Measurements from ENCODE around the gene CNTRL. TPM values are rescaled to one million over a fixed set of nuclear protein-coding genes. Genes with fewer than 3 reads are reported as not detected.

CNTRL gene
- polyA plus RNA-seq, 3 donors, result 27.2 to 37.4 (median 31.1) TPM

DNA sequence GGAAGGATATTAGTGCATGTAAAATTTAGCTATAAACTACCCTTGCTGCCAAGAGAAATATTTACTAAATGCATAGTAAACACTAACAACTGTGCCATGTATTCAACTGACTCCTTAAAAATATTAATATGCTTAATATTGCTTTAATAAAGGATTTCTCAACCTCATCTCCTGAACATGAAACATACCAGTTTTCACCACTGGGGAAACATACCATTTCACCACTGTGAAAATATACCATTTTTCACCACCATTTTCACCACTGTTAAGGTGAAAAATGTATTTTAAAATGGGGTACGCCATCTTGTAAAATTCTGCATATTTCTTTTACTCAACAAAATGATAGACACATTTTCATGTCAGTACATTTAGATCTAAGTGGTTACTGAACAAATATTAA is 122.4 kb downstream of the CNTRL start:
- DNase-seq (ENCODE audit: low read depth in 3 of 3, low spot score in 2 of 3), result no peak

DNA sequence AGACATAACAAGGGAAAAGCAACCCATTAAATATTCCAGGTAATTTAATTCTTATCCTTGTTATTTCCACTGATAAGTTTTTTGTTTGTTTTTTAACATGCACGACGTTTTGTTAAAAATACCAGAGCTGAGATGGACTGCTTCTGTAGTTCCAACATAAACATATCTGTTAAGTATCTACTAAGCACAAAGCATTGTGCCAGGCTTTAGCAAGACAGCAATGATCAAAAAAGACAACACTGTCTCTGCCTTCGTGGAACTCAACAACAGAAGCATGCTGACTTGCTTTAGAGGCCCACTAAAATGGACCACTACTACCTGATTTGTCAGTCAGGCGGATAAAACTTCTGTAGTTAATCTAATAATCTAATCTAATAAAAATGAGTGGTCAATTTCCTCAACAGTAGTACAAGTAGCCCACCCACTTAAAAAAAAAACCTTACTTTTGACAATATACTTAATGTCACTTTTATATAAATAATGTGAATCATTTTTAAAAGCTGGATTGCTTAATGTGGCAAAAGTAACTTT is 123.8 kb downstream of the CNTRL start:
- DNase-seq (ENCODE audit: low read depth in 3 of 3, low spot score in 2 of 3), result no peak

DNA sequence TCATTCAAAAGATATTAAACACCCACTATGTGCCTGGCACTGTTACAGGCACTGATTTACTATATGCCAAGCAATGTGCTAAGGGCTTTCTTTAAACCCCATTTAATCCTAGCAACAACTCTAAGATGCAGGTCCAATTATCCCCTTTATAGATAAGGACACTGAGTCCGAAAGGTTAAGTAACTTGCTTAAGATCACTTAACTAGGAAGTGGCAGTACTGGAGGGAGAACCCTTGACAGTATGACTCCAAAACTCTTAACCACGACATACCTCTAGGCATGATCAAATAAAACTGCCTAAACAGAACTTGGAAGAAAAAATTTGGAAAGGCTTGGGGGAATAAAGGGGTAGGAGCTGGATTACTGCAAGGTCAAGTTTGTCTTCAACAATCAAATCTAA is 125.2 kb downstream of the CNTRL start:
- DNase-seq (ENCODE audit: low read depth in 3 of 3, low spot score in 2 of 3), result no peak

DNA sequence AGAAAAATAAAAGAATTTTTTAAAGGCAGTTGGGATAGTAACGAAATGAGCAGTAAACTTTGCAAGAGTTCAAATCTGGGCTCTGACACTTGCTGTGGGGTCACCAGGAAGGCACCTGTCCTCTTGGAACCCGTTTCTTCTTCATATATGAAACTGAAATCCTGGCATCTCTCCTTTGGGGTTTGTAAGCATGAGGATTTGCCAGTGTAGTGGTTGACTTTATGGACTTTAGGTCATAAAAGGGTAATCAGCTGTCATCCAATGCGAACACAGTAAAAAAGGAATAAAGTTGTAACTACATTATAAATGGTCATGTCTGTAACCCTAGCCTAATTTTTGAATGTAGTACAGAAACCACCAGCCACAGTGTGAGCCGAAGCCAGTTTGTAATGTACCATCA is 125.6 kb downstream of the CNTRL start:
- no peak for DNase-seq (ENCODE audit: low read depth in 3 of 3, low spot score in 2 of 3)

DNA sequence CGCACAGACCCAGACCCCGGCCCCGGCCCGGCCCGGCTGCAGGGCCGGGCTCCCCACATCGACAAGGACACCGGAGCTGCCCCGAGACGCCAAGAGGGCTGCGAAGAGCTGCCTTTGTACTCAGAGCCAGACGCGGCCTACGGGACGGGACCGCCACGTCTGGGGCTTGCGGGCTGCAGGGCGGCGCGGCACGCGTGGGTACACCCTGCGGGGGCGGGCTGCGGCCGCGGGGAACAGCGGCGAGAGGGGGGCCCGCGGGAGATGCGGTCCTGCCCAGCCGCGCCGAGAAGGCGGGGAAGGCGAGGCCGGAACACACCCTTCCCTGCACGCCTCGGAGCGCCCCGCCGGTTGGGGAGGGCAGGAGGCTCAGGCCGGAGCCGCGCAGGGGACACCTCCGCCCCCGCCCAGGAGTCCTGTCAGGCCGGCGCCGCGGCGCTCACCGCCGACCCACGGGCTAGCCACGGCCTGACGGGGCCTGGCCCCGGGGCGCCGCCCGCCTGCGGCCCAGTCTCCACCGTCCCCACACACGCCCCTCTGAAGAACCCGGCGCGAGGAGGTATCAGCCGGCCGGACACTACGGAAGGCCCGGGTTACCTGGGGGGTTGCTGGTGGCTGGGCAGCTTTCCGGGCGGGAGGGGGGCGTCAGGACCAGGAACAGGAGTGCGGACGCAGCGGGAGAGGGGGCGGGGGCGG is 126.4 kb downstream of the CNTRL start:
- no peak for DNase-seq (ENCODE audit: low read depth in 3 of 3, low spot score in 2 of 3)

DNA sequence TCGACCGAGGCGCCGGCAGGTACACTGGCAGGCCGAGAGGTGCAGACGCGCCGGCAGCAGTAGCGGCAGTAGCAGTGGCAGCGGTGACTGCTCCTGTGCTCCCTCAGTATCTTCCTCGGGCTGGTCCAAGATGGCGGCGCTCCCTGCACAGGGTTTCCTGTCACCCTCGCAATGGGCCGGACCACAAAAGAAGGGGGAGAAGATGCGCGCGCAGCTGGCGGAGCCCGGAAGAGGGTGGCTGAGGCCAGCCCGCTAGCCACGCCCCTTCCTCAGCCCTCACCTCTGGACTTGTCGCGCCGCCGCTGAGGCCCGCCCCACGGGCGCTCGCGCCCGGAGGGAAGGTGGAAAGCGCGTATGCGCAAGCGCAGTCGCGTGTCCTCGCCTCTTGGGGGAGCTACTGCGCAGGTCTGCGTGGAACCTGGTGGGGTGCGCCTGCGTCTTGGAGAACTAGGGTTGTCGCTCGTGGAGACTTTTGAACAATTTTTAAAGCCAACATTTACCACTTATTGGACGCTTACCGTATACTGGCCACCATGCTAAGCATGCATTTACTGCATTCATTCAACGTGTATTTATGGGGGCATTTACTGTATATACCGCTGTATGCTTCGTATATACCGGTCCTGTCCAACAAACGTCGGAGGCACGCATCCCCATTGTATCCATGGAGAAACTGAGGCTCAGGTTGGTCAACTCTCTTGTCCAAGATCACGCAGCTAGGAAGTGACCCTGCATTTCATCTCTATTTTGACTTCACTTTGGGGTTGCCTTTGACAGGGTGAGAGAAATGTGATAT is 127.2 kb downstream of the CNTRL start, which contains the start of gene RAB14:
Gene RAB14, minus strand, starts transcription at position 132 of the 796 bp plus-strand sequence. CDS start 8,457 bp downstream, outside the sequence.
- peak; percentile 95 to 97 (median 96) for DNase-seq (ENCODE audit: low read depth in 3 of 3, low spot score in 2 of 3)

DNA sequence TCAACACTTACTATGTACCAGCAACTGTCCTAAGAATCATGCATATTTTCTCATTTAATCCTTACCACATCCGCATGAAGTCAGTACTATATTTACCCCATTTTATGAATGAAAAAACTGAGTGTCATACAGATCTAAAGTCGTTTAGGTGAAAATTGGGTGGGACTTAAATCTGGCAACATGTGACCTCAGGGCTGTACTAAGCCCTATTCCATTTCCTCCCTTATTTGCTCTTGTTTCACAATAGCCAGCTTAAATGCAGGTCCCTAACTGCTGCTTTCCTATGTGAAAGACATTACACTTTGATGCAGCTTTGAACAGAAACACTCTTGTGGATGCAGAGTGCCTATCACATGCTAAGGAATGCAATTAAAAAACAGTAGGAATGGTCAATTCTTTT is 129.4 kb downstream of the CNTRL start:
- no peak for DNase-seq (ENCODE audit: low read depth in 3 of 3, low spot score in 2 of 3)

DNA sequence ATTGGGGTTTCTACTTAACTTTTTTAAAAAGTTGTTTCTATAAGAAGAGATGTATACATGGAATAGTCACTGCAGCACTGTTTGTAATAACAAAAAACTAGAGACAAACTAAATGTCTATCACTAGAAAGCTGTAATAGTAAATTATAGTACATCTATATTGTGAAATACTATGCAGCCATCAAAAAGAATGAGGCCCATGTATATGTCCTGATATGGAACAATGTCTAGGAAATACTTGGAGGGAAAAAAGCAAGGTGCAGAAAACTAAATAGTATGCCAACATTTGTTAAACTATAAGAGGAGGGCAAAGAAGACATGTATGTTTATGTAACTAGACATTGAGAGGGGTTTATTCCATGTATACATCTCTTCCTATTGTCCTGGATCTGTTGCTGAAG is 129.9 kb downstream of the CNTRL start:
- DNase-seq (ENCODE audit: low read depth in 3 of 3, low spot score in 2 of 3), result no peak

DNA sequence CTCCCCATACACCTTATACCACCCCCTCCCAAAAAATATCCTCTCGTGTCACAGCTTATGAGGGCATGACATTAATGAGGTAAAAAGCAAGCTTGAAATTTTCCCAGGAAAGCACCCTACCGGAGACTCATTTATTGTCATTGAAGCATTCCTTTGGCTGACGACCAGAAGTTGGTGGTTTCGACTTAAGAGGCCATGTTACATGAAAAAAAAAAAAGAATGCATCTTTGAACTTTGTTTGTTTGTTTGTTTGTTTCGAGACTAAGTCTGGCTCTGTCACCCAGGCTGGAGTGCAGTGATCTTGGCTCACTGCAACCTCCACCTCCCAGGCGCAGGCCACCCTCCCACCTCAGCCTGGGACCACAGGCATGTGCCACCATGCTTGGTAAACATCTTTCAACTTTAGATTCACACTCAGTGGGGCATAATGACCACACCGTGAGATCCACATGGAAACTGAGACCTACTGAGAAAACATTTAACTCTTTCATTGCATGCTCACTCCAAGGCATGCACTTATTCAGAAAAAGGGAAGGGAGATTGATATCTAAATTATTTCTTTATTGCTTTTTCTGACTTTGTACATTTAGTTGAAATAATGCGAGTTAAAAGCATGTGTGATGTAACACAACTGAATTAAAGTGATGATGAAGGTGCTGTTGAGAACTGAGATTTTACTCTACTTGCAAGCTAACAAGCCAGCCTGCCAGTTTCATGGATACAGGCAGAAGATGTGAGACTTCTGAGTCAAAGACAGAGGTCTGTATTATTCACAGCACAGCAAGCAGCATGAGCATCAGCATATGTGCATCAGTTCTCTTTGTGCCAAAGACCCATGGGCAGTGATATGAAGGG is 132.0 kb downstream of the CNTRL start:
- no peak for DNase-seq (ENCODE audit: low read depth in 3 of 3, low spot score in 2 of 3)

DNA sequence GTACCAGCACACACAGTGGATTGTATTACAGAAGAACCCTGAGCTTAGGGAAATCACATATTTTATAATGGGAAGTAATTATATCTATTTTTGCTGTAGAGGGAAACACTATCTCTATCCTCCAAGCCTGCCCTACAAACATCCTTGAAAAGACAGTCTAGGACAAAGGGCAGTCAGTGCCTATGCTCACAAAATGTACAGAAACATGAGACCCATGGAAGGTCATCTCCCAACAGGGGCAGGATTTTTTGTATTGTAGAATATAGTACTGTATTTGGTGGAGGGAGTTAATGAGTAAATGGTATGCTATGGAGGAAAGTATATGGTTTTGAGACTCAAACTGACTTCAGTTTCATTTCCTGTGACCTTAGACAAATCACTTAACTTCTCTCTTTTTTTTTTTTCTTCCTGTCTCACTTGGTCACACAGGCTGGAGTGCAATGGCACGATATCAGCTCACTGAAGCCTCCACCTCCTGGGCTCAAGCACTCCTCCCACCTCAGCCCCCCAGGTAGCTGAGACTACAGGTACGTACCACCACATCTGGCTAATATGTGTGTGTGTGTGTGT is 132.7 kb downstream of the CNTRL start:
- DNase-seq (ENCODE audit: low read depth in 3 of 3, low spot score in 2 of 3), result no peak

DNA sequence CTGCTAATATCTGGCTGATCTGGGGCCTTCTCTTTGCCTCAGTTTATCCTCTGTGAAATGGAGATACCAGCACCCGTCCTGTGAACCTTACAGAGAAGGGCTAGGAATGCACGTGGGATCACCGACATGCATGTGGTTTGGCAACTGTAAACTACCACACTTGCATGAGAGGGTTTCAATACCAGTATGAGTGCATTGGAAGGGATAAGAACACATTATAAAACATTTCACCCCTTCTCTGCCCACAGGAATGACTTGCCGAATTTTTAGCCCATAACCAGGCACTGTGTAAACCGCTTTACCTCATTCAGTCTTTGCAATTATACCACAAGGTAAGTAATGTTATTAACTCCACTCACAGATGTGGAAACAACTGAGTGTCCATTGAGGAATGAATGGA is 135.8 kb downstream of the CNTRL start:
- no peak for DNase-seq (ENCODE audit: low read depth in 3 of 3, low spot score in 2 of 3)

DNA sequence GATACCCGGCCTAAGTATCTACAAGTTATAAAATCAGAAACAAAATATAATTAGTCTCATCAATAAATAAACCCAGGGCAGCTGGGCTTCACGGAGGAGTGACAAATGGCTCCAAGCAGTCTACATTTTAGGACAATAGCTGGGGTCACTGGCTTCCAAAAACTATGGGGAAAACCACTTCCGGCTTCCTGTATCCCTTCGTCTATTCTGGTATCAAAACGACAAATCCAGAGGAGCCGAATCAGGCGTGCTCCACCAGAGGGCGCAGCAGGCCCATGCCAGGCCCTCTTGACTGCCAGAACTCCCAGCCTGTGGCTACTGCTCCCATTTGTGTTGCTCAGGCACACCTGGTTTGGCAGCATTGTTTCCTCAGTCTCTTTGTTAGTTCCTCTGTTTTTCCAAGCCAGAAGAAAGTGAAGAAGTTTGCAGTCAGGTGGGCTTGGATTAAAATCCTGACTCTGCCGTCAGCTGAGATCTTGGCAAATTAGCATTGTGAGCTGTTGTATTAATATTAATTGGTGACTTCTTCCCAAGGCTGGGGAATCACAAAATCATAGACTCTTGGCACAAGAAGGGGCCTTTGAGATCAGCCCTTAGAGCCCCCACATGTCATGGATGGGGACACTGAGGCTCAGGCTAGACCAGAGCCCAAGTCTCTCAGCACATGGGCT is 138.5 kb downstream of the CNTRL start:
- DNase-seq (ENCODE audit: low read depth in 3 of 3, low spot score in 2 of 3), result peak; percentile 61 to 76 (median 72)

DNA sequence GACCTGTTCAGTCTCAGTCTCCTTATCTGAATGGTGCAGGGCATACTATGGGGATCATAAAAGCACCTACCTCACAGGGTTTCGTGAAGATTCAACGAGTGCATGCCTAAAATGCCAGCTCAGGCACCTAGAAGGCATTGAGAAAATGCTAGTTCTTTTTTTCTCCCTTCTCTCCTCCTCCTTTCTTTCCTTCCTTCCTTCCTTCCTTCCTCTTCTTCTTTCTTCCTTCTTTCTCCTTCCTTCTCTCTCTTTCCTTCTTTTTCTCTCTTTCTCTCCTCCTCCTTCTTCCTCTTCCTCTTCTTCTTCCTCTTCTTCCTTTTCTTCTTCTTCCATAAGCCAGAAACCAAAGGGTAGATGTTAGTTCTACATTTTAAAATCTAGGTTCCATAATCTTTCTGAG is 139.2 kb downstream of the CNTRL start:
- DNase-seq (ENCODE audit: low read depth in 3 of 3, low spot score in 2 of 3), result no peak

DNA sequence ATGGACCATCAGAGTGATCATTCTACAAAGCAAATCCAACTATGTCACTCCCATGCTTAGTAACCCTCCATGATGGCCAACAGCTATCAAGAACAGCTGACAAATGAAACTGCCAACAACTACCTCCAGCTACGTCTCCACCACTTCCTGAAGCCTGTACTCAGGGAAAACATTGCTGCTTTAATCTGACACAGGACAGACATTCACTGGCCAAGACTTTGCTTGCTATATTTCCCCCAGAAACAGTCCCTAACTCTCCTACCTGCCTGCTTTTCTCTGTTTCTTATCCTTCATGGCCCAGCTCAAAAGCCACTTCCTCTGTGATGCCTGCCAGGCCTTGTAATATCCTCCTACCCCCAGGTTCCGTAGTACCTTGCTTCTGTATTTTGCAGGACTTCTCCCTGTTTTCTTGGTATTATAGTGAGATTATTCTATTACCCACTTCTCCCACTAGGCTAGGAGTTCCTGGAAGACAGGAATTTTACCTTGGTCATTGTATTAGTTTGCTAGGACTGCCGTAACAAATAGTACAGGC is 141.6 kb downstream of the CNTRL start:
- no peak for DNase-seq (ENCODE audit: low read depth in 3 of 3, low spot score in 2 of 3)

DNA sequence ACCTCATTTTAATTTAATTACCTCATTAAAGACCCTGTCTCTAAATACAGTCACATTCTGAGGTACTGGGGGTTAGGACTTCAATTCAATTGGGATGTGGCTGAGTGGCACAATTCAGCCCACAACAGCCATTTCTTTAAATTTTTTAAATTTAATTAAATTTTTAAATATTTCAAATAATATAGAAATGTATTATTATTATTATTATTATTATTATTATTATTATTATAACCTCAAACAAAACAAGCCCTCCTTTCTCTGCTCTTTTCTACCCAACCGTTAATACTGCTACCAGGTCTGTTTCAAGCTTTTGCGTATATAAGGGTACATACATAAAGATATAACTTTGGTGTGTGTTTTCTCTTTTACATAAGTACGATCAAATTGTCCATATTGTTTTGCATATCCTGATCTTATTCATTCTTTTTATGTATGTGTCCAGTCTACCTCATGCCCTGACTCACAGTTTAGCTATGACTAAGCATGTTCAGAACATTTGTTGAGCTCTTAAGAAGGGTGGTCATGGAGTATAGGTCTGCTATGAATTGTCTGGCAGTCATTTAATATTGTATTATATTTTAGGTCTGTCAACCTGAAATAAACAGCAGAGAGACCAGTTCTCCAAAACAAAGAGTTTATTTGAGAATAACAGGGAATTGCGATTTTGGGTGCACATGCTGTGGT is 143.0 kb downstream of the CNTRL start:
- DNase-seq (ENCODE audit: low read depth in 3 of 3, low spot score in 2 of 3), result no peak

DNA sequence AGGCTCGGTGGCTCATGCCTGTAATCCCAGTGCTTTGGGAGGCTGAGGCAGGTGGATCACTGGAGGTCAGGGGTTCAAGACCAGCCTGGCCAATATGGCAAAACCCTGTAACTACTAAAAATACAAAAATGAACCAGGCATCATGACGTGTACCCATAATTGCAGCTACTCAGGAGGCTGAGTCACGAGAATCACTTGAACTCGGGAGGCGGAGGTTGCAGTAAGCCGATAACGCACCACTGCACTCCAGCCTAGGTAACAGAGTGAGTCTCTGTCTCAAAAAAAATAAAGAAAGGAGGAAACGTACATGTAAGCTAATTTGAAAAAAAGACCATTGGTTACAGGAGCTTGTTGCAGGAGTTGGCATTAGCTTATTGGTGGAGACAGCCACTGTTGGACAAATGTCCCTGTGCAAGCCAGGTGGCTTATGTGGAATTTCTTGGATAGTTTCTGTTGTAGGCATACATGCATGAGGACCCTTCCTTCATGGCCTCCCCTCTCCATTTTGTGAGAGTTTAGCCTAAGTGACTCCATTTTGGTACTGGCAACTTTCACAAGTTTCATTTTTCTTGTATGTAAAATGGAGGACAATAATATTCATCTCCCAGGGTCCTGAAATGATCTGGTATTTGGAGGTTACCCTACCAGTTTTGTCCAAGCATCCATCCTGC is 143.7 kb downstream of the CNTRL start:
- DNase-seq (ENCODE audit: low read depth in 3 of 3, low spot score in 2 of 3), result no peak

DNA sequence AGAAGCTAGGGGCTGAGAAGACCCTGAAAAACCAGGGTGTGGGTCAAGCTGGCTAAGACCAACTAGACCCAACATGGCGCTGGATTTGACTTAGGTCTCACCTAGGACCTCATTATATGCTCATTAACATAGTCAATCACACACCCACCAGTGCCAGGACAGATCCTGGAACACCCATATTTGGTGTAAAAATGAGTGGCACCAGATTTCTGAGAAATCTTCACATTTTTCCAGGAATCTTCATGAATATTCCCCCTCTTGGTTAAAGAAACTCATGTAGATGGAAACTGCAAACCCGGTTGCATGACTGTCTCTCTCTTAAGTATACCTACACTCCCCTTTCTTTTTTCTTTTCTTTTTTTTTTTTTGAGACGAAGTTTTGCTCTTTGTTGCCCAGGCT is 144.8 kb downstream of the CNTRL start:
- DNase-seq (ENCODE audit: low read depth in 3 of 3, low spot score in 2 of 3), result no peak

DNA sequence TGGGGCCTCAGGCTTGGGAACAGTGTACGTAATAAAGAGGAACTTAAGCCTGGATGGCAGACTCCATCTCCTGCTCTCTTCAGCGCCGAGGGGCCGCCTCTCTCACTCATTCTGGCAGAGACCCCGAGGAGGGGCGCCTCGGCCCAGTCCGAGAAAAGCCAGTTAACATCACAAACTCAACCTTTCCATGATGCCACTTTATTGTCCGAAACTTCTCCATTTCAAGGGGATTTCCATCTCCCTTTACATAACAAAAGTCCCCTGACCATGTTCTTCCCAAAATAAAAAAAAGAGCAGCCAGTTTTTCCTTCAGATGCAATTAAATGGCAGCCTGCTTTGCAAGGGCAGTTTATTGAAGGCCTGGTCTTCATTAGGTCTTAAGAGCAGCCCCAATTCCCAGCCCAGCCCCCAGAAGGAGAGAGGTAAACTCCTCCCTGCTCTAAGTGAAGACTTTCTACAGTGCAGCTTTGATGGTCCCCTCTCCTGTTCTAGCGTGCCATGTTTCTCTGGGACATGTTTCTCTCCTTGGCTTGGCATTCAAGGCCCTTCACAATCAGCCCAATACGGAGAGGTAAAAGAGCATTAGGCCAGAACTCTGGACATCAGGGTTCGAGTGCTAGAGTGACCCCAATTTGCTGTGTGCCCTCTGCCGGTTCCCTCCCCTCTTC is 146.4 kb downstream of the CNTRL start:
- no peak for DNase-seq (ENCODE audit: low read depth in 3 of 3, low spot score in 2 of 3)

Data from right renal cortex interstitium (tissue), 3 donors.